ENCODE data around the gene NFE2.
"Not testable (repeated sequence)": the region's sequence is repeated elsewhere in the genome, so short reads cannot be mapped to it uniquely, and the experiment has no call there.

The NFE2 gene

GRCh38 chr12:54282949-54283593 is 17.7 kb downstream of the NFE2 start:
- no peak for DNase-seq

- not testable (repeated sequence) for DNase-seq
These were observed 19.1 kb downstream of the NFE2 start for GRCh38 chr12:54281694-54282093.

DNA sequence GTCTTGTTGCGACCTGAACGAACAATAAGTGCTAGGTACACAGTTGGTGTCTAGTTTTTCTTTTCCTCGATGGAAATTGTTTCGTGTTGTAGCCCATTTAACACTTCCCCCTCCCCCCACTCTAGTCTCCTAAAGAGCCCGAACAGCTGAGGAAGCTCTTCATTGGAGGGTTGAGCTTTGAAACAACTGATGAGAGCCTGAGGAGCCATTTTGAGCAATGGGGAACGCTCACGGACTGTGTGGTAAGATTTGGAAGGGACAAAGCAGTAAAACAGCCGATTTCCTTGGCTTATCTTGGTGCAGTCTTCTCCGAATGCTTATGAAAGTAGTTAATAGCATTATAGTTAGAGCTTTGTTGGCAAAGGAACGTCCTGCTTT is 19.6 kb downstream of the NFE2 start:
- not testable (repeated sequence) for DNase-seq

- peak; percentile 96 to 100 for DNase-seq
These were observed 20.2 kb downstream of the NFE2 start, which contains the start of gene HNRNPA1 for GRCh38 chr12:54280468-54281260. TSS of gene HNRNPA1 (plus strand) at chr12:54280726. CDS start at chr12:54280808, 82 bp downstream.

DNA sequence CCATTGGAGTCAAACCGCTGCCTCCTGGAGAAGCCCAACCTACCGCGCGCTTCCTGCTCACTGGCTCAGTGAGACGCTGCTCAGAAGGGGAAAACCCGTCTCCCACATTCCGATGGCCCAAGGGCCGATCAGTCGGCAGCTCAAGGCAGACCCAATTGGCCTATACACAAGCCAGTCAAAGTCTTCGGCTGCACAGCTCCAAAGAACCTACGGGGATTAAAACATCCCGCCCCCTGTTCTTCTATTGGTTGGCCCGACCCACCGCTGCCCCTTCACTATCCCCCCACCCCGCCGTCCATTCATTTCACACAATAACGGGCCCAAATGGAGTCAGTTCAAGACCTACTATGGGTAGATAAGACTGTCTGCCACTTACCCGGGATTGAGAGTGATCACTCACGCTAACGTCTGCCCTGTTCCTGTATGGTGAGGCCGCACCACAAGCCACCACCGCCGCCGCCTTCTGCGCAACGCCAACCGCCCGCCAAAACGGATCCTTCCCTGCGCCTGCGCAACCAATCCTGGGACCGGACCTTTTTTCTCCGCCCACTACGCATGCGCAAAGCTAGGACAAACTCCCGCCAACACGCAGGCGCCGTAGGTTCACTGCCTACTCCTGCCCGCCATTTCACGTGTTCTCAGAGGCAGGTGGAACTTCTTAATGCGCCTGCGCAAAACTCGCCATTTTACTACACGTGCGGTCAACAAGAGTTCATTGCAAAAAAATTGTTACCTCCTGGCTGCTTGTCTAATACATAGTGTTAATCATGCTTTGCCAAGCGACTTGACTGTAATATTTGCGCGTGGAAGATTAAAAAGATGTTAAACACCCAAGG is 21.0 kb downstream of the NFE2 start, which contains the start of gene CBX5:
Gene CBX5 (minus strand): TSS at position 491 of the 836 bp plus-strand sequence. CDS start 22,472 bp downstream, outside the sequence.
- peak; percentile 95 to 99 for DNase-seq

GRCh38 chr12:54279227-54279631 is 21.6 kb downstream of the NFE2 start:
- no peak for DNase-seq

DNA sequence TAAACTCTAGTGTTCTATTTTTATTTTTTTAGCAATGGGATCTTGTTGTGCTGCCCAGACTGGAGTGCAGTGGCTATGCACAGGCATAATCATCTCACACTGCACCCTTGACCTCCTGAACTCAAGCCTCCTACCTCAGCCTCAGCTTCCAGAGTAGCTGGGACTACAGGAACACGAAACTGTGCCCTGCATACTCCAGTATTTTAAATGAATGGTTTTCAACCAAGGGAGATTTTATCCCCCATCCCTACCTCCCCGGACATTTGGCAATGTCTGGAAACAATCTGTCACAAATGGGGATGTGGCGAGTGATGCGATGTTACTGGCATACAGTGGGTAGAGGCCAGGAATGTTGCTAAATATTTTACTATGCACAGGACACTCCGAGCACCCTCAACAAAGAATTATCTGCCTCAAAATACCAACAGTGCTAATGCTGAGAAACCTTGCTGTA is 23.0 kb downstream of the NFE2 start:
- DNase-seq = no peak

- no peak for DNase-seq
These were observed 24.4 kb downstream of the NFE2 start for GRCh38 chr12:54276368-54276767.

DNA sequence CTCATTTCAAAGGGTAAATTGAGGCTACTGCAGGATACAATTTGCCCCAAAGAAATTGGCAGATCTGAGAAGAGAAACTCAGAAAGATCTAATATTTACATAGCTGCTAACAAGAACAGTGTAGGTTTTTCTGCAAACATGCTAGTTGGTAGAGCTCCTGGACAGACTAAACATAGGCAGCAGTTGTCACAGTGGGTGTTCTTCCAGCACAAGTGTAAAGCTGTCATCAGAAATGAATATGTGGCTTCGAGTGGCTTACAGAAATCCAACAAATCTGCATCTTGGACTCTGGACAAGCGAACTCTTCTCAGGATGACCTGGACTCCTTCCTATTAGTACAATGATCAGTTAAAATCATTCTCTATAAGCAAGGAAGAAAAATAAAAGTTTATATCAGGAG is 26.8 kb downstream of the NFE2 start:
- DNase-seq = no peak

DNA sequence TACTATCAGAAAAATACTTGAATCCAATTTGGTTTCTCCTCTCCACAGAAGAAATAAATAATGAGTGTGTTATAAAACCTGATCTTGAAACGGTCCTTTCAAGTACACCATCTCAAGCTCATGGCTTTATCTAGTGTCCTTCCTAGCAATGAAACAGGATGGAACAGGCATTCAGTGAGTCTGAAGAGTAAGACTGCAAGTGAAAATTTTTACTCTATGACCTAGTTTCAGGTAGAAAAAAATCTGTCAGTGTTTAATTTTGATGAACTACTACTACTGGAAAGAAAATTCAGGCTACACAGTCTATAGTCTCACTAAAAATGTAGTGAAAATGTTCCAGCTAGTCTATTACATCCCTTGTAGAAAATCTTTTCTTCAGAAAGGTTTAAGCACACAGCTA is 28.6 kb downstream of the NFE2 start:
- DNase-seq = no peak

- DNase-seq = no peak
These were observed 30.5 kb downstream of the NFE2 start for GRCh38 chr12:54270345-54270744.

DNA sequence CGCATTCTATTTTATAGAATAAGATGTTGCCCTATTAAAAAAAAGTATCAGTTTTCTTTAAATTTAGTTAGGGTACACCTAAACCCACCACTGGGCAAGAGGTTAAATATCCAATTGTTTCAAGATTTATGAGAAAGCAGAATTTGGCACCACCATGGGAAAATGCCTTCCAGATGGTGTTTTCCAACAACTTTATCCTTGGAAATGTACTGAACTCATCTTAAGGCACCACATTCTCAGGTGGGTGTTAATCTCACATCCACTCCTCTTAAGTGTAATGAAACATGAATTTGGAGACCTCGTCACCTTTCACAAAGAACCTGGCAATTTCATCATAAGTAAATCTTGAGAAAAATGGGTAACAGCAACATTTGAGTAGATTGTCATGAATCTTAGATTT is 34.0 kb downstream of the NFE2 start:
- no peak for DNase-seq

GRCh38 chr12:54265364-54265812 is 35.4 kb downstream of the NFE2 start:
- no peak for DNase-seq

GRCh38 chr12:54262403-54262925 is 38.4 kb downstream of the NFE2 start:
- DNase-seq = no peak

- no peak for DNase-seq
These were observed 38.9 kb downstream of the NFE2 start for GRCh38 chr12:54261815-54262402.

- DNase-seq = peak; percentile 67 to 78
These were observed 41.4 kb downstream of the NFE2 start for GRCh38 chr12:54259194-54260011.

DNA sequence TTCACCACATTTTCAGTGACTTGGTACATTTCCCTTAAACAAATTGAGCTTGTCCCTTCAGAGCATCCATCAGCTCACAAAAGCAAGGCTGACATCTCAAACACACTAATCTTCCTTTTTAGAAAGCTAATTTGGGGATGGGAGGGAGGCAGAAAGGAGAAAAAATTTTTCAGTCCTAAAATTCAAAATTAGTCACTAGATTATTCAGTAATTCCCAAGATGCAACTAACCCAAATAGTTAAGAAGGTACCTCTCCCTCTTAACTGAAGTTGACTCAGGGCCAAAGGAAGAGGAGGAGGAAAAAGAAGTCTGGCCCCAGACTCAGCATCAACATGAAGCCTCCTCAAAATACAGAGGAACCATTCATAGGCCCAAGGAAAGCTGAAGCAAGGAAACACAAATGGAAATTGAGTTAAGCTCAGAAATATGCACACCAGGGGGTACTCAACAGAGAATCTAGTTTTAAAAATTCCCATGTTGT is 42.6 kb downstream of the NFE2 start:
- no peak for DNase-seq

DNA sequence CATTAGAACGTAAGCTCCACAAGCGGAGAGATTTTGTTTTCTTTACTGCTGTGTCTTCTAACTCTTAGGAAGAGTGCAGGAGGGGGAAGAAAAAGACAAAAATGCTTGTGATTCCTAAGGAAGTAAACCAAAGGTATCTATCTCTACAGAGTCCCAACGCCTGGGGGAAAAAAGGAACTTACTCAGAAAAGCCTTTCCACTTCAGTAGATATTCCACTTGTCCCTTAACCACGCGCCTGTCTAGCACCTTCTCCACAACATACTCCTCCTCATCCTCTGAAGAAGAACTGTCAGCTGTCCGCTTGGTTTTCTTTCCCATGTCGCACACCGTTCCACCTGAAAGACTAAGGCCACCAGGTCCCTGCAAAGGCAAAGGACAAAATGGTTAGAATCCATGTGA is 43.5 kb downstream of the NFE2 start:
- no peak for DNase-seq

GRCh38 chr12:54253240-54253639 is 47.6 kb downstream of the NFE2 start:
- DNase-seq = no peak

DNA sequence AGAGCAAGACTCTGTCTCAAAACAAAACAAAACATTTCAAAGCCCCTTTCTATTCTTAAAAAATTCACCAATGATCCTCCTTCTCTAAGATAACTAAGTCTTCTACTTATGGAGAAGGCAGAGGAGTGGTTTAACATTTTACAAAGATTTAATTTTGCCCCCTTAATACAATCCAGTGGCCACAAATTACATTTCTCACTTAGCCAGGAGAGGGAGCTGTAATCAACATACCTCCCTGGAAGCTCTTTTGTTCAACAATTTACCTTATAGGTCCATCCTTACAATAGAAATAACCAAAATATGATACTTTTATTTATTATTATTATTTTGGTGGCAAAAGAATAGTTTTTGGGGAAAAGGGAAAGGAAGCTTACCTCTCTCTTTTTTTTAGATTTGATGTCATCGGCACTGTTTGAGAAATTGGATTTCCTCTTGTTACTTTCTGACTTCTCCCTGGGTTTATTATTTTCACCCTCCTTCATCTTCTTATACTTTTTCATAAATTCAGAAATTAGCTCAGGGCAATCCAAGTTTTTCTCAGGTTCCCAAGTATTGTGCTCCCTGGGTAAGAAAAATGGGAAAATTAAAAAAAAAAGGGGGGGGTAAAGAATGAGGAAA is 49.0 kb downstream of the NFE2 start:
- peak in 1 of 2 donors; percentile 51 for DNase-seq

GRCh38 chr12:54249489-54249888 is 51.3 kb downstream of the NFE2 start:
- DNase-seq = no peak

All from hippocampal formation (tissue), 2 donors.